Gastroesophageal sphincter (tissue), 4 donors: ENCODE results near the gene C22orf15. TPM values are rescaled to one million over a fixed set of nuclear protein-coding genes. Genes with fewer than 3 reads are reported as not detected.
A peak's percentile ranks its signal among the peaks of the same experiment; 100 is the strongest.

Experiments
- ATAC-seq: fragments of 150-250 bp; one replicate; pipeline ENCODE4 v1.9.1; 2016; ENCODE audit warnings: mild to moderate bottlenecking, moderate library complexity
- H3K27ac ChIP-seq, 4 donors: fragments of 200-600 bp; sonication (generic) in 3 of 4; 1 replicate in 3 of 4; 2 replicates in 1 of 4; pipeline ENCODE4 v1.5.1; 2016 to 2019
- H3K27me3 ChIP-seq: fragments of 200-600 bp; sonication (generic); one replicate; pipeline ENCODE4 v1.5.1; 2019
- H3K36me3 ChIP-seq, 2 donors: fragments of 200-600 bp; sonication (generic); one replicate each; pipeline ENCODE4 v1.5.1; 2019; ENCODE audit warnings: control low read depth in 1 of 2
- H3K4me1 ChIP-seq, 3 donors: fragments of 200-600 bp; sonication (generic); 1 replicate in 2 of 3; 2 replicates in 1 of 3; pipeline ENCODE4 v1.5.1; 2016 to 2019; ENCODE audit warnings: control low read depth in 2 of 3
- H3K4me3 ChIP-seq, 2 donors: fragments of 200-600 bp; sonication (generic); one replicate each; pipeline ENCODE4 v1.5.1; 2019; ENCODE audit warnings: mild to moderate bottlenecking in 1 of 2, moderate library complexity in 1 of 2
- H3K9me3 ChIP-seq, 3 donors: fragments of 200-600 bp; sonication (generic); one replicate each; pipeline ENCODE4 v1.5.1; 2017 to 2019; ENCODE audit warnings: control low read depth in 2 of 3
- CTCF ChIP-seq, 4 experiments: fragments of 200-600 bp in 2 of 4; fragments of 450-650 bp in 2 of 4; sonication (generic) in 1 of 4; IDR thresholded peaks; one replicate each; pipeline ENCODE4 v1.5.1; 2017 to 2019; ENCODE audit warnings: antibody characterized with exemption in 4 of 4, mild to moderate bottlenecking in 2 of 4, moderate library complexity in 2 of 4
- EP300 ChIP-seq: sonication (generic); formaldehyde crosslinking; IDR thresholded peaks from one replicate; pipeline ENCODE4 v1.6.1; 2017; ENCODE audit warnings: antibody characterized with exemption, mild to moderate bottlenecking
- POLR2A ChIP-seq, 2 donors: fragments of 450-650 bp; IDR thresholded peaks; one replicate each; pipeline ENCODE4 v1.6.1; 2017; ENCODE audit warnings: antibody characterized with exemption in 2 of 2, mild to moderate bottlenecking in 2 of 2, moderate library complexity in 1 of 2
- POLR2AphosphoS5 ChIP-seq: sonication (generic); formaldehyde crosslinking; IDR thresholded peaks from one replicate; pipeline ENCODE4 v1.6.1; 2017; ENCODE audit warnings: antibody characterized with exemption
- WGBS, 2 donors: methylation state at CpG; one replicate each; pipeline ENCODE4 v1.1.5; 2018; ENCODE audit warnings: low coverage in 1 of 2; 5-methylcytosine and 5-hydroxymethylcytosine counted together
- total RNA-seq, 4 donors: library from RNA; depleted of rRNA; stranded (reverse); fragments of >200 nt; gene quantifications; one replicate each; pipeline ENCODE4 v1.1.0, GENCODE V29; 2016

Gene C22orf15
- total RNA-seq = under 1 TPM in 2 of 4 donors, not detected in 2; 0.54 to 0.81 TPM

GRCh38 chr22:23762842-23763578 lies at the start of gene C22orf15:
Gene C22orf15, plus strand, starts transcription at chr22:23762990. Its CDS starts 317 bp downstream, at chr22:23763307.
- no peak for ATAC-seq

GRCh38 chr22:23713696-23714595 lies 48.8 kb upstream of the C22orf15 start:
- no peaks in the 10 kb centered on the region for H3K9me3 ChIP-seq
- no peak overlapping the region for H3K4me3 ChIP-seq
- no peak for ATAC-seq
- no peak overlapping the region for H3K27ac ChIP-seq
- peaks cover 0 to 23% (median 8%) of the 10 kb centered on the region in 3 donors for H3K4me1 ChIP-seq
- H3K36me3 ChIP-seq = peaks cover 0 to 62% of the 10 kb centered on the region in 2 donors
- 82 to 86% methylated on average over 2 to 9 of the region's 28 CpGs for WGBS, 2 donors
- TF ChIP-seq POLR2AphosphoS5 (no peak), CTCF (IDR thresholded peaks at IDR 0.05) (no peak), POLR2A (IDR thresholded peaks at IDR 0.05) (no peak), EP300 (no peak)
- no peaks in the 10 kb centered on the region for H3K27me3 ChIP-seq

More at GRCh38 chr22:23762842-23763578, at the start of gene C22orf15:
- Histone ChIP-seq H3K9me3 (no peaks in the 10 kb centered on the region), H3K27me3 (no peaks in the 10 kb centered on the region), H3K36me3 (peaks cover 0 to 3% of the 10 kb centered on the region in 2 donors), H3K27ac (peak within 1 kb of the TSS in 3 of 4 donors; percentile 26 to 53 (median 44)), H3K4me3 (peak within 1 kb of the TSS in 1 of 2 donors; percentile 32), H3K4me1 (peaks cover 0 to 56% (median 0%) of the 10 kb centered on the region in 3 donors)
- WGBS, 2 donors = 27 to 48% methylated on average over 3 to 6 of the region's 23 CpGs
- TF ChIP-seq CTCF (IDR thresholded peaks at IDR 0.05) = no peak
- no peak for TF ChIP-seq POLR2AphosphoS5
- TF ChIP-seq EP300 = no peak
- TF ChIP-seq POLR2A (IDR thresholded peaks at IDR 0.05) = no peak

- no peak overlapping the region for H3K27ac ChIP-seq
- no peak overlapping the region for H3K4me3 ChIP-seq
- no peaks in the 10 kb centered on the region for H3K27me3 ChIP-seq
- TF ChIP-seq POLR2A (IDR thresholded peaks at IDR 0.05) = no peak
- TF ChIP-seq POLR2AphosphoS5 = no peak
- TF ChIP-seq CTCF (IDR thresholded peaks at IDR 0.05) = no peak
- no peak for TF ChIP-seq EP300
- H3K4me1 ChIP-seq = peaks cover 0 to 23% (median 8%) of the 10 kb centered on the region in 3 donors
- no peak for ATAC-seq
- H3K36me3 ChIP-seq = peaks cover 0 to 53% of the 10 kb centered on the region in 2 donors
- WGBS, 2 donors = no CpG with 5 or more reads among the region's 23 CpGs
- no peaks in the 10 kb centered on the region for H3K9me3 ChIP-seq
Observed at GRCh38 chr22:23714596-23715578, 47.9 kb upstream of the C22orf15 start.

GRCh38 chr22:23715806-23716375 lies 46.9 kb upstream of the C22orf15 start:
- no peaks in the 10 kb centered on the region for H3K9me3 ChIP-seq
- TF ChIP-seq CTCF (IDR thresholded peaks at IDR 0.05) (no peak), POLR2A (IDR thresholded peaks at IDR 0.05) (no peak), POLR2AphosphoS5 (no peak), EP300 (no peak)
- H3K27ac ChIP-seq = peak overlapping the region in 1 of 4 donors; percentile 84
- peaks cover 0 to 43% of the 10 kb centered on the region in 2 donors for H3K36me3 ChIP-seq
- ATAC-seq = no peak
- no peaks in the 10 kb centered on the region for H3K27me3 ChIP-seq
- H3K4me3 ChIP-seq = peak overlapping the region in 1 of 2 donors; percentile 91
- WGBS, 2 donors = 66 to 100% methylated on average over 1 to 9 of the region's 18 CpGs
- peaks cover 0 to 23% (median 8%) of the 10 kb centered on the region in 3 donors for H3K4me1 ChIP-seq
